ENCODE results near the gene MIXL1.

Gene MIXL1

DNA sequence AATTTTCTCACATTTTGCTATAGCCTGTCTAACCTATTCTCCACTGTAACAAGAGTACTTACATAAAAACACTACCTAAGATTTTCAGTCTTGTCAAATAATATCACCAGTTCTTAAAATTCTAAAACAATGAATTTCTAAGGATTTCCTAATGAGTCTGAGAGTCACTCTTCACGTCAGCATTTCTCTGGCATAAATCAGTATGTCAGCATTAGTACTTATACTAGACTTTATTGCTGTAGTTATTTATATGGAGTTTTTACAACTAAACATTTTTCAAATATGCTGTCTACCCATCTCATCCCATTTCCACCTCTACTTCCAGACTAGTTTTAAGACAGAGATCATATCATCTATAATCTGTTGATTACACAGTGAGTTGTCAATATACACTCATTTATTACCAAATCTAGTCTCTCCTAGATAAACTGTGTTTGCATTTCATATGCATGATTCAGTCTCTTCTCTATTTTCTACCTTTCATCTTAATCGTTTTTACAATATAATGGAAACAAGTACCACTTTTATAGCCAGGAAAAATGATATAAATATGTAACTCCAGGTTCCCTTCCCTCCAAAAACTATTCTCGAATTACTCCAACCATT is 52.7 kb downstream of the MIXL1 start:
- in situ Hi-C loops (cut with MboI; ENCODE audit: low sequenced_read_pairs): no loop called here
